ENCODE results near the gene PCDH15. TPM values are rescaled to one million over a fixed set of nuclear protein-coding genes. Genes with fewer than 3 reads are reported as not detected.

The PCDH15 gene
- total RNA-seq, 3 donors from 2014 or later (not counting 1 experiment from before 2014, with no cell fraction given): not detected

GRCh38 chr10:54131833-54132232 lies 669.2 kb downstream of the PCDH15 start:
- peaks cover 6 to 12% of the 10 kb centered on the region in 2 donors for H3K9me3 Mint-ChIP-seq
- no peak for DNase-seq
- intact Hi-C loops (cut with micrococcal nuclease): no loop called here

GRCh38 chr10:54130394-54130793 lies 670.6 kb downstream of the PCDH15 start:
- peaks cover 7% of the 10 kb centered on the region for H3K36me3 Mint-ChIP-seq
- 83% methylated on average over 4 of the region's 6 CpGs for WGBS (ENCODE audit: insufficient coverage)
- ATAC-seq (no peak), DNase-seq (no peak)
- H3K27me3 ChIP-seq (ENCODE audit: control insufficient read depth, insufficient read depth, low read length): no peaks in the 10 kb centered on the region
- H3K36me3 ChIP-seq (ENCODE audit: control insufficient read depth, insufficient read depth, low read length): no peaks in the 10 kb centered on the region
- intact Hi-C loops (cut with micrococcal nuclease): no loop called here
- H3K4me3 Mint-ChIP-seq: no peak overlapping the region
- no peaks in the 10 kb centered on the region for H3K4me1 ChIP-seq (ENCODE audit: control insufficient read depth, insufficient read depth, low read length)
- H3K27ac Mint-ChIP-seq: no peak overlapping the region
- no peaks in the 10 kb centered on the region for H3K27me3 Mint-ChIP-seq (ENCODE audit: low read depth in 2 of 2)
- no peak overlapping the region for H3K27ac ChIP-seq (ENCODE audit: low read length)
- no peaks in the 10 kb centered on the region for H3K4me1 Mint-ChIP-seq
- H3K9me3 ChIP-seq (ENCODE audit: control insufficient read depth, insufficient read depth, low read length): no peaks in the 10 kb centered on the region
- H3K4me3 ChIP-seq (ENCODE audit: low read length): no peak overlapping the region
- no peak for TF ChIP-seq CTCF (IDR thresholded peaks at IDR 0.05)
- H3K9me3 Mint-ChIP-seq: peaks cover 7 to 14% of the 10 kb centered on the region in 2 donors

More at GRCh38 chr10:54131833-54132232, 669.2 kb downstream of the PCDH15 start:
- H3K4me3 Mint-ChIP-seq: no peak overlapping the region
- H3K4me3 ChIP-seq (ENCODE audit: low read length): no peak overlapping the region
- H3K4me1 Mint-ChIP-seq: no peaks in the 10 kb centered on the region
- H3K36me3 Mint-ChIP-seq: peaks cover 7% of the 10 kb centered on the region
- no peaks in the 10 kb centered on the region for H3K36me3 ChIP-seq (ENCODE audit: control insufficient read depth, insufficient read depth, low read length)
- H3K27ac Mint-ChIP-seq: no peak overlapping the region
- no peak overlapping the region for H3K27ac ChIP-seq (ENCODE audit: low read length)
- no peaks in the 10 kb centered on the region for H3K27me3 ChIP-seq (ENCODE audit: control insufficient read depth, insufficient read depth, low read length)
- H3K9me3 ChIP-seq (ENCODE audit: control insufficient read depth, insufficient read depth, low read length): no peaks in the 10 kb centered on the region
- no peak for TF ChIP-seq CTCF (IDR thresholded peaks at IDR 0.05)
- no peaks in the 10 kb centered on the region for H3K4me1 ChIP-seq (ENCODE audit: control insufficient read depth, insufficient read depth, low read length)
- 88% methylated on average over 5 of the region's 6 CpGs for WGBS (ENCODE audit: insufficient coverage)
- ATAC-seq: no peak
- no peaks in the 10 kb centered on the region for H3K27me3 Mint-ChIP-seq (ENCODE audit: low read depth in 2 of 2)

GRCh38 chr10:54125098-54125747 lies 675.8 kb downstream of the PCDH15 start:
- no peak overlapping the region for H3K4me3 ChIP-seq (ENCODE audit: low read length)
- no peaks in the 10 kb centered on the region for H3K4me1 ChIP-seq (ENCODE audit: control insufficient read depth, insufficient read depth, low read length)
- intact Hi-C loops (cut with micrococcal nuclease): no loop called here
- no peaks in the 10 kb centered on the region for H3K27me3 ChIP-seq (ENCODE audit: control insufficient read depth, insufficient read depth, low read length)
- no peak overlapping the region for H3K27ac Mint-ChIP-seq
- H3K27ac ChIP-seq (ENCODE audit: low read length): no peak overlapping the region
- H3K9me3 ChIP-seq (ENCODE audit: control insufficient read depth, insufficient read depth, low read length): no peaks in the 10 kb centered on the region
- H3K36me3 ChIP-seq (ENCODE audit: control insufficient read depth, insufficient read depth, low read length): no peaks in the 10 kb centered on the region
- peaks cover 18 to 28% of the 10 kb centered on the region in 2 donors for H3K9me3 Mint-ChIP-seq
- WGBS (ENCODE audit: insufficient coverage): 79% methylated on average over 3 of the region's 3 CpGs
- H3K4me3 Mint-ChIP-seq: no peak overlapping the region
- ATAC-seq (no peak), DNase-seq (no peak)
- no peaks in the 10 kb centered on the region for H3K4me1 Mint-ChIP-seq
- H3K36me3 Mint-ChIP-seq: peaks cover 7% of the 10 kb centered on the region
- no peaks in the 10 kb centered on the region for H3K27me3 Mint-ChIP-seq (ENCODE audit: low read depth in 2 of 2)
- TF ChIP-seq CTCF (IDR thresholded peaks at IDR 0.05): no peak

Data from natural killer cell (primary cell).